WTC11 (cell line): Measurements from ENCODE around the gene DNAJB2.

ENCODE experiments used
- AFF4 ChIP-seq: sonication (generic); formaldehyde crosslinking; IDR thresholded peaks from 2 replicates; pipeline ENCODE4 v1.8.1; 2023; ENCODE audit warnings: mild to moderate bottlenecking, missing genetic modification reagents, borderline replicate concordance
- CREB1 ChIP-seq: sonication (generic); formaldehyde crosslinking; IDR thresholded peaks from 2 replicates; pipeline ENCODE4 v1.8.0; 2023; ENCODE audit warnings: mild to moderate bottlenecking, missing genetic modification reagents
- CTCF ChIP-seq: fragments of 200-600 bp; IDR thresholded peaks from 2 replicates; pipeline ENCODE4 v1.8.0; 2022; ENCODE audit warnings: antibody characterized with exemption
- E2F4 ChIP-seq: sonication (generic); formaldehyde crosslinking; IDR thresholded peaks from 2 replicates; pipeline ENCODE4 v1.8.1; 2022; ENCODE audit warnings: low read depth, mild to moderate bottlenecking, moderate library complexity, missing genetic modification reagents, borderline replicate concordance
- FOXK1 ChIP-seq: sonication (generic); formaldehyde crosslinking; IDR thresholded peaks from 2 replicates; pipeline ENCODE4 v1.8.0; 2022; ENCODE audit warnings: mild to moderate bottlenecking, moderate library complexity, missing genetic modification reagents
- IRF2 ChIP-seq: sonication (generic); formaldehyde crosslinking; IDR thresholded peaks from 2 replicates; pipeline ENCODE4 v1.8.0; 2022; ENCODE audit warnings: low read depth, missing genetic modification reagents, borderline replicate concordance
- MLX ChIP-seq: sonication (generic); formaldehyde crosslinking; IDR thresholded peaks from 2 replicates; pipeline ENCODE4 v1.8.1; 2023; ENCODE audit warnings: mild to moderate bottlenecking, missing genetic modification reagents, moderate library complexity
- RORB ChIP-seq: fragments of 250-450 bp; sonication (Bioruptor Pico); IDR thresholded peaks from 2 replicates; pipeline ENCODE4 v1.9.0; 2021; ENCODE audit warnings: mild to moderate bottlenecking
- USF1 ChIP-seq: sonication (generic); formaldehyde crosslinking; IDR thresholded peaks from 2 replicates; pipeline ENCODE4 v1.8.0; 2022; ENCODE audit warnings: mild to moderate bottlenecking, missing genetic modification reagents
- ZNF121 ChIP-seq: sonication (generic); formaldehyde crosslinking; IDR thresholded peaks from 2 replicates; pipeline ENCODE4 v1.8.0; 2023; ENCODE audit warnings: missing genetic modification reagents

GRCh38 chr2:219234331-219234730, 44.8 kb upstream of the DNAJB2 start:
- TF ChIP-seq CTCF, result no peak
- no peak for TF ChIP-seq IRF2
- no peak for TF ChIP-seq FOXK1 (CRISPR knock-in tag)
- no peak for TF ChIP-seq CREB1 (CRISPR knock-in tag)
- no peak for TF ChIP-seq USF1 (CRISPR knock-in tag)
- TF ChIP-seq MLX (CRISPR knock-in tag), result no peak
- no peak for TF ChIP-seq E2F4 (CRISPR knock-in tag)
- no peak for TF ChIP-seq RORB (CRISPR knock-in tag)
- TF ChIP-seq ZNF121 (CRISPR knock-in tag), result no peak
- no peak for TF ChIP-seq AFF4 (CRISPR knock-in tag)
